ENCODE measurements around the gene GLIPR2.

DNA sequence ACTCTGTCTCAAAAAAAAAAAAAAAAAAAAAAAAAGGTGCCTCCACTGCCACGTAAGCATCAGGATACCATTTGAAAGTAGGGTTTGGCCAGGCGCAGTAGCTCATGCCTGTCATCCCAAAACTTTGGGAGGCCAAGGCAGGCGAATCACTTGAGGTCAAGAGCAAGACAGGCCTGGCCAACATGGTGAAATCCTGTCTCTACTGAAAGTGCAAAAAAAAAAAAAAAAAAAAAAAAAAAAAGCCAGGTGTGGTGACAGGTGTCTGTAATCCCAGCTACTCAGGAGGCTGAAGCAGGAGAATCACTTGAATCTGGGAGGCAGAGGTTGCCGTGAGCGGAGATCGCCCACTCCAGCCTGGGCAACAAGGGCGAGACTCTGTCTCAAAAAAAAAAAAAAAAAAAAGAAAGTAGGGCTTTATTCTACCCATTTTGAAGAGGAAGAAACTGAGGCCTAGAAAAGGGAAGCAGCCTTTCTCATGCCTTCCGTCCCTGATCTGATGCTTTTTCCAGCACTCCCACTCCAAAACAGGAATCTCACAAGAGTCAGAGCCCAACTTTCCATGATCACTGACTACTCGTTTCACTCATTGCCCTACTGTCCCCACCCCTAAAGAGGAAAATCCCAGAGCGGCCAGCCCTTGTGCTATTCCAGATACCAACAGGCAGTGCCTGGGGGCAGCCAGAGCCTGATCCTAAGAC is 16.4 kb downstream of the GLIPR2 start:
- no peak for TF ChIP-seq CTCF (optimal IDR thresholded peaks at IDR 0.05 in 1 of 3, IDR thresholded peaks at IDR 0.05 in 1 of 3, conservative IDR thresholded peaks at IDR 0.05 in 1 of 3; ENCODE audit: extremely low read depth in 1 of 3, insufficient read depth in 2 of 3, low read length in 3 of 3)
- no peak for TF ChIP-seq EZH2 (IDR thresholded peaks at IDR 0.05; ENCODE audit: low read length)

Data from keratinocyte (primary cell).